ENCODE results near the gene KAT5.

DNA sequence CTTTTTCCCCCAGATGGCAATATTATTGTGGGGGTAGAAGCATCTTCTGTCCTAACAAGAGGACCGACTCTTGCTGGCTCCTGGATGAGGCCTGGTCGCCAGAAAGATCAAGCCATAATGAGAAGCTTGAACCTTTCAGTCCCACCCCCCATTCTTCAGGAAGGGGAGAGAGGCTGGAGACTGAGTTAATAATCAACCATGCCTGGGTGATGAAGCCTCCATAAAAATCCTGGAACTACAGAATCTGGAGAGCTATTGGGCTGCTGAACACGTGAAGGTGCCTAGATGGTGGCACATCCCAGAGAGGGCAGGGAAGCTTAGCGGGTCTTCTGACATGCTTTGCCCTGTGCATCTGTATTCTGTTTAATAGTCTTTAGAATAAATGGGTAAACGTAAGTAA is 52.4 kb downstream of the KAT5 start:
- TF ChIP-seq POLR2A (IDR thresholded peaks at IDR 0.05; ENCODE audit: low read depth, low read length) (no peak), POLR2AphosphoS5 (IDR thresholded peaks at IDR 0.05; ENCODE audit: low read depth, low read length) (no peak), TAF1 (IDR thresholded peaks at IDR 0.05; ENCODE audit: borderline replicate concordance, low read depth, low read length) (no peak)

Measured in GM12892 (cell line).